ENCODE results near the gene HES7.
"Not testable (repeated sequence)": the region's sequence is repeated elsewhere in the genome, so short reads cannot be mapped to it uniquely, and the experiment has no call there.

HES7 gene

DNA sequence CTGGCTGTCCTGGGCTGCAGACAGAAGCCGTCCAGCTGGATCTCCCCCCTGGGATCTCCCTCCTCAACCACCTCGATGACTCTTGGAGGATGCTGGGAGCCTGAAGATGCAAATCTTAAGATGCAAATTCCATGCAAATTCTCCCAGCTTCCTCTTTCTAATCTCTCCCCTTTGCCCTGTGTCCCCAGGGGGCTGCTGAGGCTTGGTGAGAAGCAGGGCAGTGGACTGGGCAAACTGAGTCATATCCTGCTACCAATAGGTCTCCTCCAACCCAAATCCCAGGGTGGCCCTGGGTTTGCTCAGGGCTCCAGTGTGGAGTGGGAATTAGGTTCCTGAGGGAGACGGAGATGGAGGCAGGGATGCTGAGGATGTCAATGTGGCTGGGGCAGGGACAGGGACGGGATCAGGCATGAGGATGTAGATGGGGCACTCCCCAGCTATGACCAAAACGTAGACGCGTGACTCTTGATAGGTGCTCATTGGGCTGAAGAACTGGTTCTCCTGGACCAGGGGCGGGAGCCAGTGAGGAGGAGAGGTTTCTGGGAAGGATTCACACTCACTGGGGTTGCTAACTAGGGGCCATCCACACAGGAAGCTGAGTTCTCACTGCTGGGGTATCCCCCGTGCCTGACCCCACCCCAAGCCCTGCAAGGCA is 32.7 kb downstream of the HES7 start:
- DNase-seq = no peak

DNA sequence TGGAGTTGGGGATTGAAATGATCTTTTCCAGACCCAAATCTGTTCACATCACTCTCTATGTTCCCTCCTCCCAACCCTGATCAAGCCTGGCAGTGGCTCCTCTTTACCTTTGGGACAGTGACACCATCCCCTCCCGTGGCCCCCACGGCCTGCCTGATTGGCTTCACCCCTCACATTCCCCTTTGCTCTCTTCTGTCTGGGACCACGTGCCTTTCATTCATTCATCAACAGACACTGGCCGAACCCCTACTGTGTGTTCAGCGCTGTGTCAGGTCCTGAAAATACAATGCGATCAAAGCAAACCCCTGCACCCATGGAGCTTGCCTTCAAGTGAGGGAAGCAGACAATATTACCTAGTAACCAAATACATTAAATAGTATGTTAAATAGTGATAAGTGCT is 34.2 kb downstream of the HES7 start:
- DNase-seq = no peak

- DNase-seq = no peak
These were observed 36.0 kb downstream of the HES7 start for GRCh38 chr17:8087952-8088230.

DNA sequence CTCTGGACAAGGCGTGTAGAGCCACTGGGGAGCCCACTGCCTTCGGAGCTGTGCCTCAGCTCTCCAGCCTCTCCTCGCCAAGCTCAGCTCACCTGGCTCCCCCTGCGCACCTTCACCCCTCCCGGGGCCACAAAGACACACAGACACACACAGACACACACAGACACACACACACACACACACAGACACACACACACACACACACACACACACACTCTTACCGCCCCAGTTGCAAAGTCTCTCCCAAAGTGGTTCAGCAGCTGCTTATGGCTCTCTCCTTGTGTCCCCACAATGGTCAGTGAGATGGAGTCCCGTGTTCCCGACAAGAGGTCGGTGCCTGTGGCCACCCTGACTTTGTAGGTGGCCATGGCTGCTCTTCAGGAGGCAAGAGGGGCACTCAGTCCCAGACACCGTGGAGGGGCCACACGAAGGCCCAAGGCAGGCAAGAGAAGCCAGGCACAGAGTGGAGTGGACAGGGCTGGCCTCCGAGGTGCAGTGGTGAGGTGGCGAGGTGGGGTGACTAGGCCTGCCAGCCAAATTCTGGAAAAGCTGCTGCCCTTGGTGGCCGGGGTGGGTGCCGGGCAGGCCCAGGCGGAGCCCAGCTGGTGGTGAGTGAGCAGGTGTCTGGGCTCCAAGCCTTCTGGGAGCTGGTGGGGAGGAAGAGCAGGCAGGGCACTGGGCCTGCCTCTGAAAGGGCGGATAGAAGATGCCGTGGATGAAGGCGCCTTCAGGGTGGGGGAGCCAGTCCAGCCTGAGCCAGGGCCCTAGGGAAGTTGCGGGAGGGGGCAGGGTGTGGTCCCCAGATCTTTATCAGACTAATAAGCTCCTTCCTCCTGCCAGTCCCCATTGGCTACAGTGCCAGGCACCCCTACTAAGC is 36.6 kb downstream of the HES7 start, which contains the start of gene ALOX12B:
Gene ALOX12B (minus strand): TSS at position 642 of the 877 bp plus-strand sequence. CDS start 274 bp downstream, at position 368.
- DNase-seq = no peak

- DNase-seq = no peak
These were observed 39.7 kb downstream of the HES7 start for GRCh38 chr17:8084250-8084649.

GRCh38 chr17:8082292-8082691 is 41.6 kb downstream of the HES7 start:
- DNase-seq = no peak

GRCh38 chr17:8081876-8082275 is 42.0 kb downstream of the HES7 start:
- no peak for DNase-seq

DNA sequence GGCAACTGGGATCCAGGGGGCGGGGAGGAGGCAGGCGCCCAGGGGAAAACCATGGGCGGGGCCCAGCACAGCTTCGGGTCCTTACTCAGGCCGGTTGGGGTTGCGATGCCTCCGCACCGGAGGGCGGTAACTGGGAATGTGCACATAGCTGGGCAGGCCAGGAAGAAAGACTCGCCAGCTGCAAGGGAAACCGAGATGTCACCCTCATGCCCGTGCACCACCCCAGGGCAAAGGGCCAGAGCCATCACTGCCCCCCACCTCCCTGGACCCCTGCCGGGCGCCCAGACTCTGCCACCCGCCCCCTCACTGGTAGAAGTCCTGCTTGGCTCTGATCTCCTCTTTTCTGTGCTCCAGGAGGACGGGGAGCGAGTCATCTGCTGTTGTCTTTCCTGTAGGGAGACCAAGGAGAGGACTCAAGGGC is 43.1 kb downstream of the HES7 start:
- DNase-seq = no peak

GRCh38 chr17:8080208-8080798 is 43.6 kb downstream of the HES7 start:
- DNase-seq = no peak

- peak; percentile 74 for DNase-seq
These were observed 44.4 kb downstream of the HES7 start for GRCh38 chr17:8079291-8080207.

DNA sequence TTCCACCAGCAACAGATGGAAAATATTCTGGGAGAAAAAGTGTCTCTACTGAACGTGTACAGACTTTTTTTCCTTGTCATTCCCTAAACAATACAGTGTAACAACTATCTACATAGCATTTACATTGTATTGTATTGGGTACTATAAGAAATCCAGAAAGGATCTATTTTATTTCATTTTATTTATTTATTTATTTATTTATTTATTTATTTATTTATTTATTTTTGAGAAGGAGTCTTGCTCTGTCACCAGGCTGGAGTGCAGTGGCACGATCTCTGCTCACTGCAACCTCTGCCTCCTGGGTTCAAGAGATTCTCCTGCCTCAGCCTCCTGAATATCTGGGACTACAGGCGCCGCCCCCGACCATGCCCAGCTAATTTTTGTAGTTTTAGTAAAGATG is 46.0 kb downstream of the HES7 start:
- DNase-seq = not testable (repeated sequence)

GRCh38 chr17:8076502-8077266 is 47.2 kb downstream of the HES7 start:
- DNase-seq = no peak

GRCh38 chr17:8075574-8076342 is 48.1 kb downstream of the HES7 start:
- no peak for DNase-seq

- no peak for DNase-seq
These were observed 48.8 kb downstream of the HES7 start for GRCh38 chr17:8075081-8075480.

GRCh38 chr17:8074554-8074953 is 49.4 kb downstream of the HES7 start:
- DNase-seq = no peak

- DNase-seq = peak; percentile 82
These were observed 50.0 kb downstream of the HES7 start for GRCh38 chr17:8073627-8074484.

- peak; percentile 22 for DNase-seq
These were observed 51.0 kb downstream of the HES7 start for GRCh38 chr17:8072729-8073461.

GRCh38 chr17:8072341-8072728 is 51.6 kb downstream of the HES7 start:
- DNase-seq = no peak

DNA sequence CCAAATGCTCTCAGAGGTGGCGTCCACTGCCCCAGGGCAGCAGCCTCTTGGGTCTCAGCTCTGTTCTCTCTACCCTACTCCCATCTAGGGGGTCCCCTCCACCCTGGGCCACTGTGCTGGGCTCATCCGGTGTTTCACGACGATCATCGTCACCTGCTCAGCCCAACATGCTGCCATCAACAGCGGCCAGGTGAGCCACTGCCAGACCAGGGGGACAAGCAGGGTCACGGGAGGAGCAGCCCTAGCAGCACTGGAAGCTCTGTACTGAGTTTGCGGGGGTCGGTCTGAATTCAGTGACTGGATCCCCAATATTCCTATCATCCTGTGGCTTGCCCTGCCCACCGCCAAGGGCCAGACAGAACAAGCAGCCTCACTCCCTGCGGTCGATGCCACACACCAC is 52.4 kb downstream of the HES7 start:
- no peak for DNase-seq

All from activated gamma-delta T cell treated with Interleukin-2 at 50 U/mL for 16 hours (primary cell).